Effector CD4-positive, alpha-beta T cell (primary cell): ENCODE data around the gene ST8SIA3.
"Not testable (repeated sequence)": the region's sequence is repeated elsewhere in the genome, so short reads cannot be mapped to it uniquely, and the experiment has no call there.

Experiments used
- DNase-seq: peaks from one replicate; pipeline ENCODE4 v3.0.0-alpha.2; 2020

Gene ST8SIA3

DNA sequence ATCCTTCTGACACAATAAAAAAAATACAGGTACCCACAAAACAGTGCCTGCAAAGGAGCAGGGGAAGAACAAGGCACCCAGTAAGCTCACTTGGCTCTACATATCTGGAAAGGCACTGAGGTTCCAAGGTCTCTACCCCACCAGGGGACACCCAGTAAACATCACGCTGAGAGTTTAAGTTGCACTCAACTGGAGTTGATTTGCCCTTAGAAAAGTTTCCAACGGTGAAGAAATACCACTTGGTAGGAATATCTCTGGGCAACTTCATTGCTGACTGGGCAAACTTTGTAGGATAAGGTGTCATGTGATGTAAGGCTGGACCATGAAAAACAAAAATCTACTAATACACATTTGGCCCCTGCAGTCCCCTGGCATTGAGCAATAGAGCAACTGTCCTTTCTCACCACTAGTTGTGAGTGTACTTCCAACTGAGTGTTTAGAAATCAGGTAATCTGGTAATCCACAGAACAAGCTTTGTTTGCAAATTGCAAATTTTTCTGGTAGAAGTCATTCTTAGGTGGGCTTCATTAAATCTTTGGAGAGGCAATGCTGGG, 14.2 kb downstream of the ST8SIA3 start:
- DNase-seq: no peak

DNA sequence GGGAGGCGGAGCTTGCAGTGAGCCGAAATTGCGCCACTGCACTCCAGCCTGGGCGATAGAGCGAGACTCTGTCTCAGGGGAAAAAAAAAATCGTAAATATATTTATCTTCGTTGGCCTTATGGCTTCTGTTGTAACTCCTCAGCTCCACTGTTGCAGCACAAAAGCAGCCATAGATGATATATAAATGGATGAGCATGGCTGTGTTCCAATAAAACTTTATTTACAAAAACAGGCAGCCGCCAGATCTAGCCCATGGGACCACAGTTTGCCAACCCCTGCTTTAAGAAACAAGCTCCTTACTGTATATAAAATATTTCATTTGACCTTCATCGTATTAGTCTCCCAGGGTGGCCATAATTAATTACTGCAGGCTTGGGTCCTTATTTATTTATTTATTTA, 20.1 kb downstream of the ST8SIA3 start:
- no peak for DNase-seq

DNA sequence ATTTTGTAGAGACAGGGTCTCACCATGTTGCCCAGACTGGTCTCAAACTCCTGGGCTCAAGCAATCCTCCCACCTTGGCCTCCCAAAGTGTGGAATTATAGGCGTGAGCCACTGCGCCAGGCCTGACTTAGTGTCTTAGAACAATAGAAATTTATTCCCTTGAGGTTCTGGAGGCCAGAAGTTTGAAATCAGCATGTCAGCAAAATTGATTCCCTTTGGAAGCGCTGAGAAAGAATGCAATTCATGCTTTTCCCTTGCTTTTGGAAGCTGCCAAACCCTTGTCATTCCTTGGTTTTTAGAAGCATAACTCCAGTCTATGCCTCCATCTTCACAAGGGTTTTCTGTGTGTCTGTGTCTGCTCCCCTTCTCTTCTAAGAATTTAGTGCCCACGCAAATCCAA, 20.7 kb downstream of the ST8SIA3 start:
- no peak for DNase-seq

DNA sequence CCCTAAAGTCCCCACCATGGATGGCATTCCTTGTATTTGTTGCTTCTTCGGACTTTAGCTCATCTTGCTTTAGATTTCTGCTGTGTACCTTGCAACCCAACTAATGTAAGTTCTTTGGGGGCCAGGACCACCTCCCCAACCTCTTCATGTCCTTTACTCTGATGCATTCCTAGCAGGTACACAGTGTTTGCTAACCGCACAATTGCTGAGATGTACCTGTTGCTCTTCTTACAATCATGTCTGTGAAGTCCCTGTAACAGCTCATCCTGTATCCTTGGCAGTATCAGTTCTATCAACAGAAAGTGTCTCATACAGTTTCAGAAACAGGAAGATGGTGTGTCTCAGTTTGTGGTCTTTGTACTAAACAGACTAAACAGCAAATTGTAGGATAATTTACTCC, 24.1 kb downstream of the ST8SIA3 start:
- no peak for DNase-seq

DNA sequence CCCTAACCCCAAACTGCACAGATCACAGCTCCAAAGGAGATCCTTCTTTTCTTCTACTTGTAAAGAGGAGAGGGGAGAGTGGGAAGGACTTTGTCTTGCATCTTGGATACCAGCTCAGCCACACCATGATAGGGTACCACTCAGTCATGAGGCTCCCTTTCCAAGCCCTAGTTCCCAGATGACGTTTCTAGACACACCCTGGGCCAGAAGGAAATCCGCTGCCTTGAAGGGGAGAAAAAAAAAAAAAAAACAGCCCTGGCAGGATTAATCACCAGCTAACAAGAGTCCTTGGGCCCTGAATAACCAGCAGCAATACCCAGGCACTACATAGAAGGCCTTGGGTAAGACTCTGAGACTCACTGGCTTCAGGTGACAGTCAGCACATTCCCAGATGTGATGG, 36.9 kb downstream of the ST8SIA3 start:
- no peak for DNase-seq

DNA sequence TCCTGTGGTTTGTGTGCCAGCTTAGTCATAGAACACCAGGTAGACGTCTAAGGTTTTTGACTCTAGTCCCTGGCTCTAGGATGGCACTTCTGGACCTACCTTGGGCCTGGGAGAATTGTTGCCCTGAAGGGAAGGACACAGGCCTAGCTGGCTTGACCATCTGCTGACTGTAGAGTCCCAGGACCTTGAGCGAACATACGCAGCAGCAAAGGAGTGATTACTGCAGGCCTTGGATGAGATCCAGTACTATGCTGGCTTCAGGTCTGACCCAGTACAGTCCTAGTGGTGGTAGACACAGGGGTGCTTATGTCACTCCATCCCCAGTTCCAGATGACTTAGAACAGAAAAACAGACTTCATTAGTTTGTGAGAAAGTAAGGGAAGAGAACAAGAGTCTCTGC, 37.7 kb downstream of the ST8SIA3 start:
- no peak for DNase-seq

DNA sequence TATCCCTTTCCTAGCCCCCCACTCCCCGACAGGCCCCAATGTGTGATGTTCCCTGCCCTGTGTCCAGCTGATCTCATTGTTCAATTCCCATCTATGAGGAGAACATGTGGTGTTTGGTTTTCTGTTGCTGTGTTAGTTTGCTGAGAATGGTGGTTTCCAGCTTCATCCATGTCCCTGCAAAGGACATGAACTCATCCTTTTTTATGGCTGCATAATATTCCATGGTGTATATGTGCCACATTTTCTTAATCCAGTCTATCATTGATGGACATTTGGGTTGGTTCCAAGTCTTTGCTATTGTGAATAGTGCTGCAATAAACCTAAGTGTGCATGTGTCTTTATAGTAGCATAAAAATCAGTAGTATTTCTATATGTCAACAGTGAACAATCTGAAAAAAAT, 42.4 kb downstream of the ST8SIA3 start:
- not testable (repeated sequence) for DNase-seq

DNA sequence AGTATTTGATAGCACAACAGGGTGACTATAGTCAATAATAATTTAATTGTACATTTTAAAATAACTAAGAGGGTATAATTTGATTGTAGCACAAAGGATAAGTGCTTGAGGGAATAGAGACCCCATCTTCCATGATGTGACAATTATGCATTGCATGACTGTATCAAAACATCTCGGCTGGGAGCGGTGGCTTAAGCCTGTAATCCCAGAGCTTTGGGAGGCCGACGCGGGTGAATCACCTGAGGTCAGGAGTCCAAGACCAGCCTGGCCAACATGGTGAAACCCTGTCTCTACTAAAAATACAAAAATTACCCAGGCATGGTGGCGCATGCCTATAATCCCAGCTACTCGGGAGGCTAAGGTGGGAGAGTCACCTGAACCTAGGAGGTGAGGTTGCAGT, 44.5 kb downstream of the ST8SIA3 start:
- not testable (repeated sequence) for DNase-seq

DNA sequence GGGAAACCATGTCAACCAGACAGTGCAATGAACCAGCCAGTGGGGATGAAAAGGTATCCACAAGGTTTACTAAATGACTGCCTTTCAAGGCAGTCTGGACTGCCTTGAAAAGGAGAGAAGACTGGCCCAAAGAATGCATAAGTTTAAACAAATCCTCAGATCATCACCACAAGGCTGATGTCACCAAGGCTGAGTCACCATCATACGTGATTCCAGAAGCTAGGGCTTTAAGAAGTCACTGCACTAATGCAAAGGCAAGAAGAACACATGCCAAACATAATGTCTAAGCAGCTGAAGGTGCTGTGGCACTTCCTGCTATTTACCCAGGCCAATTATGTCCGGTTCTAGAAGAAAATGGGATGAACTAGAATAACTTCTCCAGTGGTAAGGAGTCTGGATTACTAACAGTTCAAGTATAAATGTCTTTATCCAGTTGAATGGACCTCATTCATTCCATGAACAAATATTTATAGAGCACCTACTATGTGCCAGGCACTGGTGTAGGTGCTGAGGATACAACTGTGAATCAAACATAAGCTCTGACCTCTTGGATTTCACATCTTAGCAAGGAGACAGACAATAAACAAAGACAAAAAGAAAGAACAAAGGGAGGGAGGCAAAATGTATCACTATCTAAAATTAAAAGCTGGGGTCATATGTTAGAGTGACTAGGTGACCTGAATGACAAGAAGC, 45.2 kb downstream of the ST8SIA3 start:
- DNase-seq: no peak

DNA sequence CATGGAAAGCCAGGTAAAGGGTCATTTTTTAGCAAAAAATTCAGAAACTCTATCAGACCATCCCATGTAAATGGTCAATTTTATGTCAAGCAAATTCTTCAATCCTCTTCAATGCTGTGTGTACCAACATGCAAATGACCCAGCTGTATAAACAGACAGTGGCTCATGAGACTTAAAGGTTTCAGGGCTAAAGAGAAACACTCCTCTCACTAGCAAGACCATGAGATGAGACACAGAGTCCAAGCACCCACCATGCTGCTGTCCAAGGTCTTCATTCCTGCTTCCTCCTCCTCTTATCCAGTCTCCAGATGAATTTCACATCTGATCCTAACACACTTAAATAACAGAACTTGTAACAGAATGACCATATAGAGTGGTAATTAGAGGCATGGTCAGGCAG, 52.0 kb downstream of the ST8SIA3 start:
- no peak for DNase-seq

DNA sequence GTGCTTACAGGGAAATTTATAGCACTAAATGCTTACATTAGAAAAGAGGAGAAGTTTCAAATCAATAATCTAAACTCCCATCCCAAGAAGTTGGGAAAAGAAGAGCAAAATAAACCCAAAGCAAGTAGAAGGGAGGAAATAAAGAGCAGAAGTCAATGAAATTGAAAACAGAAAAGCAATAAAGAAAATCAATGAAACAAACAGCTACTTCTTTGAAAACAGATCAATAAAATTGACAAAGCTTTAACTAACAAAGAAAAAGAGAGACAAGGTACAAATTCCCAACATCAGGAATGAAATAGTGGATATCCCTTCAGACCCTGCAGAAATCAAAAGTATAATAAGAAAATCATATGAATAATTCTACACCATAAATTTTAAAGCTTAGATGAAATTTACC, 57.3 kb downstream of the ST8SIA3 start:
- no peak for DNase-seq

DNA sequence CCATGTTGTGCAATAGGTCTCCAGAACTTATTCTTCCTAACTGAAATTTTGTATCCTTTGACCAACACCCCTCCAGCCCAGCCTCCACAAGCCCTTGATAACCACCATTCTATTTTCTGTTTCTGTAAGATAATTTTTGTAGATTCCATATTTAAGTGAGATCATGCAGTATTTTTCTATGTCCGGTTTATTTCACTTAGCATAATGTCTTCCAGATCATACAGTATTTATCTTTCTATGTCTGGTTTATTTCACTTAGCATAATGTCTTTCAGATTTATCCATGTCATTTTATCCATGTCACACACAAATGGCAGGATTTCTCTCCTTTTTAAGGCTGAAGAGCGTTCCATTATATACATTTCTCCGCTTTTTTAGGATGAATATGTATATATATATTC, 58.4 kb downstream of the ST8SIA3 start:
- no peak for DNase-seq

DNA sequence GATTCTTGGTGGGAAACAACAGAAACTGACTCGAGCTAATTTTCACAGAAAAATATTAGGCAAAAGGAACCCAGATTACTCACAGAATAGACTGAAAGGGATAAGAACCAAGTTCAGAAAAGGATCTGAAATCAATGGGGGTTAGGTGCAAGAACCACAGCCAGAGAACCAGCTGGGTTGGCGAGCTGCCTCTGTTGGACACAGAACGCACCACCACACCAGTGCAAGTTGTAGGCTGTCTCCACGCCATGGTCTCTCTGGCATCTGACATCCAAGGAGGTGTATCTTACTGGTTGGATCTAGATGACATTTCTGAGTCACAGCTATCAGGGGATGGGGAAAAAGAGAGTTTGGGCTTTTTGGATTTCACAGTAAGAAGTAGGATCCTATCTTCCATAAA, 64.2 kb downstream of the ST8SIA3 start:
- DNase-seq: no peak
